ENCODE results near the gene PYCR2.

PYCR2 gene

GRCh38 chr1:225873281-225873850, 50.7 kb downstream of the PYCR2 start:
- no peak for DNase-seq

- DNase-seq: no peak
Measured at GRCh38 chr1:225872075-225872430, 52.0 kb downstream of the PYCR2 start.

GRCh38 chr1:225871359-225872074, 52.5 kb downstream of the PYCR2 start:
- no peak for DNase-seq

DNA sequence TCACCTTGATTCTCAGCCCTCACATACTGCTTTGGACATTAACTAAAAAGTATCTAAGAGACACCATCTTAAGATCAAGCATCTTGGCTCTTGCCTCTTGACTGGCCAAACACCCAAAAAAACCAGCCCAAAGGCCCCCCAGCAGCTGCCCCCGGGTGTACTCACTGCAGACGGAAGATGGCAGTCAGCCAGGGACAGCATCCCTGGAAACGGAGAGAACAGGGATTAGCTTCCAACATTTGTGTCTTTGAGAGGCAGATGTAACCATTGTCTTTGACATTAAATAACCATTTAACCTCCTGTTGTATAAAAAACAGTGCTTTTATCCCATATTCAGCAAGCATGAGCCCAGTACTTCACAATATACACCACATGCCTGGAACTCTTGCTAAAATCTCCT, 53.1 kb downstream of the PYCR2 start:
- DNase-seq: no peak
